ENCODE measurements around the gene PRDM10. TPM values are rescaled to one million over a fixed set of nuclear protein-coding genes. Genes with fewer than 3 reads are reported as not detected.

Gene PRDM10
- total RNA-seq, 2 experiments from 2014 or later, result 8.2 to 9.6 TPM

DNA sequence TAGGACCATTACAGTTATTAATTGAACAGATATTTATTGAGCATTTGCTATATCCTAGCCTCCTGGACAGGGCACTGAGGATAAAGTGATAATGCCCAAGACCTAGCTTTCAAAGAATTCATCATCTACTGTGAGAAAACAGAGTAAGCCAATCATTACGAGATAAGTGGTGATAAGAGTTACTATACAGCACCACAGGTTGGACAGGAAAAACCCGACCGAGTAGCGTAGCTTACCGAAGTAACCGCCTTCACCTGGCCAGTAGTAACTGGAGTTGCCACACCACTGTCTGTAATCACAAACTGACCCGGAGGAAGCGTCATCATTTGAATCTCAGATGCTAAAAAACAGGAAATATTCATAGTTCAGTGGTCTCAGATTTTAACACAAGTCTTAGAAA, 97.2 kb downstream of the PRDM10 start:
- Mint-ChIP-seq H3K27me3 (no peaks in the 10 kb centered on the region), H3K36me3 (ENCODE audit: low read depth) (peaks cover 74% of the 10 kb centered on the region), H3K27ac (no peak overlapping the region), H3K9me3 (no peaks in the 10 kb centered on the region), H3K4me3 (no peak overlapping the region), H3K4me1 (ENCODE audit: low read depth) (no peaks in the 10 kb centered on the region)
- no peak for ATAC-seq (ENCODE audit: poor library complexity)
- CTCF ChIA-PET, result no interaction called here
- no peak for DNase-seq
- H3K36me3 ChIP-seq (ENCODE audit: insufficient read depth, low read length), result peaks cover 37% of the 10 kb centered on the region
- no peak overlapping the region for H3K4me3 ChIP-seq (ENCODE audit: low read length)
- H3K27ac ChIP-seq (ENCODE audit: low read depth in 1 of 2, low read length in 2 of 2), result no peak overlapping the region
- TF ChIP-seq, protein P1, sequence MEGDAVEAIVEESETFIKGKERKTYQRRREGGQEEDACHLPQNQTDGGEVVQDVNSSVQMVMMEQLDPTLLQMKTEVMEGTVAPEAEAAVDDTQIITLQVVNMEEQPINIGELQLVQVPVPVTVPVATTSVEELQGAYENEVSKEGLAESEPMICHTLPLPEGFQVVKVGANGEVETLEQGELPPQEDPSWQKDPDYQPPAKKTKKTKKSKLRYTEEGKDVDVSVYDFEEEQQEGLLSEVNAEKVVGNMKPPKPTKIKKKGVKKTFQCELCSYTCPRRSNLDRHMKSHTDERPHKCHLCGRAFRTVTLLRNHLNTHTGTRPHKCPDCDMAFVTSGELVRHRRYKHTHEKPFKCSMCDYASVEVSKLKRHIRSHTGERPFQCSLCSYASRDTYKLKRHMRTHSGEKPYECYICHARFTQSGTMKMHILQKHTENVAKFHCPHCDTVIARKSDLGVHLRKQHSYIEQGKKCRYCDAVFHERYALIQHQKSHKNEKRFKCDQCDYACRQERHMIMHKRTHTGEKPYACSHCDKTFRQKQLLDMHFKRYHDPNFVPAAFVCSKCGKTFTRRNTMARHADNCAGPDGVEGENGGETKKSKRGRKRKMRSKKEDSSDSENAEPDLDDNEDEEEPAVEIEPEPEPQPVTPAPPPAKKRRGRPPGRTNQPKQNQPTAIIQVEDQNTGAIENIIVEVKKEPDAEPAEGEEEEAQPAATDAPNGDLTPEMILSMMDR (IDR thresholded peaks at IDR 0.05), result no peak
- POLR2A ChIA-PET, result no interaction called here
- H3K27me3 ChIP-seq (ENCODE audit: control insufficient read depth in 1 of 2, insufficient read depth in 2 of 2, low read length in 2 of 2), result no peaks in the 10 kb centered on the region
- intact Hi-C loops (cut with DNase I, micrococcal nuclease), result no loop called here
- no peaks in the 10 kb centered on the region for H3K9me3 ChIP-seq (ENCODE audit: control insufficient read depth in 1 of 2, insufficient read depth in 1 of 2, low read length in 2 of 2)
- no peaks in the 10 kb centered on the region for H3K4me1 ChIP-seq (ENCODE audit: insufficient read depth, low read length)

DNA sequence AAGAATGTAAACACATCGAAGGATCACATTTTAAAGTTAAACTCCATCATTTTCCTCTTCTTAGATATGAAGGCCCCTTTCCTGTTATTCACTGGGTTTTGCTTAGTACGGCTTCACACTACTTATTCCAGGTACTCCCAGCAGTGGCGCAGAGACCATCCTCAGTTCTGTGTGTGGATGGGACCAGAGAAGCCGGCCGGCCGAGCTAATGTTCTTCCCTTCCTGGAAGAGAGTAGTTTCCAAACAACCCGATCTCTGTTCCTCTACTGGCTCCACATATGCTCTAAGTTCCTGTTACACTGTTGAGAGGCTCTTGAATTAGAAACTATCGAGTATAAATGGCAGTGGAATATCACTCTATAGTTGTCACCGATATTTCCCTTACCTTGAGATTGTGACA, 106.6 kb downstream of the PRDM10 start:
- H3K4me1 Mint-ChIP-seq (ENCODE audit: low read depth), result peaks cover 49% of the 10 kb centered on the region
- ChIA-PET POLR2A (interaction anchor here (0.8 to 2.5 kb wide), 7 partner anchors 34 to 145 kb away, joined by 3 to 27 read pairs (median 8); partner anchors contain the start of genes PRDM10 and TMEM45B), CTCF (interaction anchor here (2.2 kb wide), 1 partner anchor 14 kb away, joined by 5 read pairs; no protein-coding TSS in a partner anchor)
- H3K4me3 ChIP-seq (ENCODE audit: low read length), result peak overlapping the region; percentile 91
- intact Hi-C loops (cut with DNase I, micrococcal nuclease), result loop anchor here (5.0 to 10.0 kb wide), 6 partner anchors 81 to 1019 kb away; partner anchors contain the start of genes SNX19 (in 1 of the 2), TMEM45B (in 1 of the 2) and ZBTB44 (in 1 of the 2)
- peaks cover 53% of the 10 kb centered on the region for H3K36me3 Mint-ChIP-seq (ENCODE audit: low read depth)
- no peaks in the 10 kb centered on the region for H3K27me3 Mint-ChIP-seq
- H3K36me3 ChIP-seq (ENCODE audit: insufficient read depth, low read length), result peaks cover 20% of the 10 kb centered on the region
- DNase-seq, result peak in 1 of 14 experiments; percentile 11
- peak overlapping the region; percentile 15 to 43 for H3K27ac ChIP-seq (ENCODE audit: low read depth in 1 of 2, low read length in 2 of 2)
- H3K27ac Mint-ChIP-seq, result peak overlapping the region; percentile 92
- ATAC-seq (ENCODE audit: poor library complexity), result no peak
- TF ChIP-seq, protein P1 (IDR thresholded peaks at IDR 0.05), result no peak
- H3K9me3 Mint-ChIP-seq, result no peaks in the 10 kb centered on the region
- no peaks in the 10 kb centered on the region for H3K27me3 ChIP-seq (ENCODE audit: control insufficient read depth in 1 of 2, insufficient read depth in 2 of 2, low read length in 2 of 2)
- peaks cover 20% of the 10 kb centered on the region for H3K4me1 ChIP-seq (ENCODE audit: insufficient read depth, low read length)
- no peaks in the 10 kb centered on the region for H3K9me3 ChIP-seq (ENCODE audit: control insufficient read depth in 1 of 2, insufficient read depth in 1 of 2, low read length in 2 of 2)
- H3K4me3 Mint-ChIP-seq, result peak overlapping the region; percentile 92

DNA sequence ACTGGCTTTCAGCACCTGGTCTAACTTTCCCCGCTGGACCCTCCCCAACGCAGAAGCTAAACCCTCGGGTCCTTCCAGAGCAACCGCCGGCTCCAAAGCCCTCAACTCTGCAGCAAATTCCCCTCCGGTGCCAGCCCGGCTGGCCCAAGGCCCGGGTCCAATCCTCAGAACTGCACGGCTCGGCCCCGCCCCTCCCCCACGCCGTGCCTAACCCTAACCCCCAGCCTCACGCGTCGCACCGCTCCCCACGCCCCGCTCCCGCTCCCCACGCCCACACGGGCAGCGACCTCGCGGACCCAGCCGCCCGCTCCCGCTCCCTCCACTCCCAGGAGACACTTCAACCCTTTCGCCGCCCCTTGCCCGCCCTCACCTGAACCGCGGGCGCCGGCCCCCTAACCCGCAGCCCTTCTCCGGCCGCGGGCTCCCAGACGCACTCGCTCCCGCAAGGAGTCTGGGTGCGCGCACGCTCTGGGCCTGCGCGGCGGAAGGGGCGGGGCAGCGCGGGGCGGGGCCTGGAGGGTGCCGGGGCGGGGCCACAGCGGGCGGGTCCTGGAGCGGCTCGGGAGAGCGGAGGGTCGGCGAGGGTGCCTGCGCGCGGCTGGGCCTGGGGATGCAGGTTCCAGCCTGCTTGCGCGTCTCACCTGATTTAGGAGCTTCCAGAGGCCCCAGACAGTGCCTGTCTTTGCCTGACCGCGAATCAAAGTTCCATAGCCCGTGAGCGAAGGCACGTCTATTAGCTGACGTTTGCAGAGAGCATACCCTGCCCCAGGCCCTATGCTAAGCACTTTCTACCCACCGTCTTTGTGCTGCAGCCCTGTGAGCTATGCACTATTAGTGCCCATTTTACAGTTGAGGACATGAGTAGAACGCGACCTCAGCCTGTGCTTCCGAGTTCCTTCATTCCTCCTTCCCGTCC, 107.3 kb downstream of the PRDM10 start, which contains the start of gene NFRKB:
NFRKB (minus strand) TSS at position 453 of the 916 bp plus-strand sequence. CDS start 2,729 bp downstream, outside the sequence.
- TF ChIP-seq, protein P1 (IDR thresholded peaks at IDR 0.05), result no peak
- peaks cover 27% of the 10 kb centered on the region for H3K36me3 ChIP-seq (ENCODE audit: insufficient read depth, low read length)
- intact Hi-C loops (cut with DNase I, micrococcal nuclease), result loop anchor here (1.0 to 10.0 kb wide), 9 partner anchors 15 to 1019 kb away; partner anchors contain the start of genes APLP2 (in 1 of the 2), SNX19 (in 1 of the 2), TMEM45B (in 1 of the 2) and ZBTB44 (in 1 of the 2)
- DNase-seq (peak; percentile 81 to 92 (median 88)), ATAC-seq (ENCODE audit: poor library complexity) (peak; percentile 96)
- Mint-ChIP-seq H3K9me3 (no peaks in the 10 kb centered on the region), H3K27ac (peak within 1 kb of the TSS; percentile 92), H3K4me3 (peak within 1 kb of the TSS; percentile 92), H3K36me3 (ENCODE audit: low read depth) (peaks cover 58% of the 10 kb centered on the region), H3K27me3 (no peaks in the 10 kb centered on the region), H3K4me1 (ENCODE audit: low read depth) (peaks cover 54% of the 10 kb centered on the region)
- H3K4me1 ChIP-seq (ENCODE audit: insufficient read depth, low read length), result peaks cover 20% of the 10 kb centered on the region
- POLR2A ChIA-PET, result interaction anchor here (0.7 to 2.5 kb wide), 15 partner anchors 14 to 238 kb away, joined by 3 to 27 read pairs (median 4); partner anchors contain the start of genes PRDM10 and TMEM45B
- no peaks in the 10 kb centered on the region for H3K9me3 ChIP-seq (ENCODE audit: control insufficient read depth in 1 of 2, insufficient read depth in 1 of 2, low read length in 2 of 2)
- peak within 1 kb of the TSS; percentile 43 to 74 for H3K27ac ChIP-seq (ENCODE audit: low read depth in 1 of 2, low read length in 2 of 2)
- CTCF ChIA-PET, result interaction anchor here (2.2 kb wide), 1 partner anchor 14 kb away, joined by 5 read pairs; no protein-coding TSS in a partner anchor
- H3K4me3 ChIP-seq (ENCODE audit: low read length), result peak within 1 kb of the TSS; percentile 91
- H3K27me3 ChIP-seq (ENCODE audit: control insufficient read depth in 1 of 2, insufficient read depth in 2 of 2, low read length in 2 of 2), result no peaks in the 10 kb centered on the region

All from CD4-positive, alpha-beta T cell (primary cell).